Astrocyte of the cerebellum (primary cell): Measurements from ENCODE around the gene SOX9.

Experiments used
- DNase-seq: peaks from one replicate; pipeline ENCODE4 v3.0.0-alpha.2; 2011; ENCODE audit warnings: low read depth
- H3K4me3 ChIP-seq: 2 replicates; pipeline ENCODE4 v1.5.1; 2011; ENCODE audit warnings: mild to moderate bottlenecking, low read depth, low read length, moderate library complexity
- CTCF ChIP-seq: IDR thresholded peaks from 2 replicates; pipeline ENCODE4 v1.5.1; 2012; ENCODE audit warnings: low read length, low read depth, moderate library complexity, mild to moderate bottlenecking; ENCODE audit errors: missing control alignments
- in situ Hi-C: cut with HindIII; loops from 2 replicates; pipeline ENCODE4 v1.10.0; 2017; ENCODE audit warnings: low sequenced_read_pairs

The SOX9 gene

GRCh38 chr17:72115781-72116525, 4.9 kb upstream of the SOX9 start:
- in situ Hi-C loops, result no loop called here
- no peak for TF ChIP-seq CTCF
- peak overlapping the region; percentile 47 for H3K4me3 ChIP-seq
- no peak for DNase-seq

GRCh38 chr17:72116661-72117521, 3.9 kb upstream of the SOX9 start:
- in situ Hi-C loops, result no loop called here
- H3K4me3 ChIP-seq, result peak overlapping the region; percentile 47
- no peak for TF ChIP-seq CTCF
- DNase-seq, result no peak

- in situ Hi-C loops, result no loop called here
- no peak for DNase-seq
- TF ChIP-seq CTCF, result no peak
- H3K4me3 ChIP-seq, result peak overlapping the region; percentile 47
These were observed 3.1 kb upstream of the SOX9 start for GRCh38 chr17:72117535-72118334.

GRCh38 chr17:72118335-72119076, 2.3 kb upstream of the SOX9 start:
- peak; percentile 87 for TF ChIP-seq CTCF
- H3K4me3 ChIP-seq, result peak overlapping the region; percentile 47
- DNase-seq, result peak; percentile 91
- in situ Hi-C loops, result no loop called here

GRCh38 chr17:72119077-72119872, 1.5 kb upstream of the SOX9 start:
- in situ Hi-C loops, result no loop called here
- TF ChIP-seq CTCF, result no peak
- H3K4me3 ChIP-seq, result peak overlapping the region; percentile 97
- DNase-seq, result no peak
